Trophoblast cell (in vitro differentiated cells and primary cell): ENCODE results near the gene RAB5B.
A peak's percentile ranks its signal among the peaks of the same experiment; 100 is the strongest.

Source experiments
- DNase-seq, 2 donors: peaks; one replicate each; pipeline ENCODE4 v3.0.0-alpha.2; 2016
- H2AFZ ChIP-seq: 2 replicates; pipeline ENCODE4 v1.6.1; 2013; ENCODE audit warnings: low read length, moderate library complexity, mild to moderate bottlenecking; ENCODE audit not compliant: insufficient read depth, poor library complexity
- H2AK5ac ChIP-seq: 2 replicates; pipeline ENCODE4 v1.6.1; 2013; ENCODE audit warnings: mild to moderate bottlenecking, low read length
- H2BK120ac ChIP-seq: 2 replicates; pipeline ENCODE4 v1.6.1; 2013; ENCODE audit warnings: low read length, mild to moderate bottlenecking, moderate library complexity; ENCODE audit not compliant: insufficient read depth, poor library complexity
- H2BK12ac ChIP-seq: 2 replicates; pipeline ENCODE4 v1.6.1; 2013; ENCODE audit warnings: mild to moderate bottlenecking, low read length, moderate library complexity
- H2BK5ac ChIP-seq: 2 replicates; pipeline ENCODE4 v1.6.1; 2013; ENCODE audit warnings: low read length, low read depth, moderate library complexity, mild to moderate bottlenecking; ENCODE audit not compliant: poor library complexity
- H3K14ac ChIP-seq: 2 replicates; pipeline ENCODE4 v1.6.1; 2013; ENCODE audit warnings: mild to moderate bottlenecking, low read length
- H3K18ac ChIP-seq: 2 replicates; pipeline ENCODE4 v1.6.1; 2013; ENCODE audit warnings: mild to moderate bottlenecking, low read length
- H3K23ac ChIP-seq: 2 replicates; pipeline ENCODE4 v1.6.1; 2013; ENCODE audit warnings: low read length
- H3K27ac ChIP-seq: 2 replicates; pipeline ENCODE4 v1.5.1; 2013; ENCODE audit warnings: low read depth, mild to moderate bottlenecking, inconsistent platforms, low read length, moderate library complexity
- H3K27me3 ChIP-seq: 2 replicates; pipeline ENCODE4 v1.6.1; 2013; ENCODE audit warnings: inconsistent platforms, mild to moderate bottlenecking, low read length, moderate library complexity; ENCODE audit not compliant: insufficient read depth
- H3K36me3 ChIP-seq, 2 experiments: 1 replicate in 1 of 2; 2 replicates in 1 of 2; pipeline ENCODE4 v1.6.1; 2013; ENCODE audit warnings: low read length in 2 of 2, mild to moderate bottlenecking in 2 of 2, moderate library complexity in 1 of 2; ENCODE audit not compliant: insufficient read depth in 2 of 2, control insufficient read depth in 1 of 2
- H3K4ac ChIP-seq: 2 replicates; pipeline ENCODE4 v1.6.1; 2013; ENCODE audit warnings: low read depth, mild to moderate bottlenecking, low read length, moderate library complexity
- H3K4me1 ChIP-seq, 2 experiments: 1 replicate in 1 of 2; 2 replicates in 1 of 2; pipeline ENCODE4 v1.6.1; 2013; ENCODE audit warnings: low read length in 2 of 2, mild to moderate bottlenecking in 2 of 2, moderate library complexity in 1 of 2; ENCODE audit not compliant: insufficient read depth in 2 of 2, control insufficient read depth in 1 of 2
- H3K4me2 ChIP-seq: 2 replicates; pipeline ENCODE4 v1.6.1; 2013; ENCODE audit warnings: inconsistent platforms, mild to moderate bottlenecking, low read length, moderate library complexity
- H3K4me3 ChIP-seq: 2 replicates; pipeline ENCODE4 v1.5.1; 2013; ENCODE audit warnings: mild to moderate bottlenecking, low read depth, low read length, inconsistent platforms
- H3K79me1 ChIP-seq: one replicate; pipeline ENCODE4 v1.6.1; 2013; ENCODE audit warnings: low read length
- H3K79me2 ChIP-seq: 2 replicates; pipeline ENCODE4 v1.6.1; 2013; ENCODE audit warnings: low read length, mild to moderate bottlenecking; ENCODE audit not compliant: control insufficient read depth, insufficient read depth, poor library complexity
- H3K9ac ChIP-seq: 2 replicates; pipeline ENCODE4 v1.6.1; 2013; ENCODE audit warnings: mild to moderate bottlenecking, low read length
- H3K9me3 ChIP-seq: 2 replicates; pipeline ENCODE4 v1.6.1; 2013; ENCODE audit warnings: low read depth, mild to moderate bottlenecking, control low read depth, inconsistent platforms, low read length; ENCODE audit not compliant: insufficient read depth
- H4K12ac ChIP-seq: 2 replicates; pipeline ENCODE4 v1.6.1; 2013; ENCODE audit warnings: low read depth, mild to moderate bottlenecking, low read length, moderate library complexity
- H4K8ac ChIP-seq: 2 replicates; pipeline ENCODE4 v1.6.1; 2013; ENCODE audit warnings: low read depth, mild to moderate bottlenecking, low read length, moderate library complexity
- H4K91ac ChIP-seq: one replicate; pipeline ENCODE4 v1.6.1; 2013; ENCODE audit warnings: low read depth, mild to moderate bottlenecking, low read length, moderate library complexity
- WGBS: extraction: QIAGEN DNeasy Blood & Tissue Kit; methylation state at CpG from one replicate; pipeline ENCODE4 v1.1.7; 2013; ENCODE audit warnings: missing lambda C conversion rate; ENCODE audit not compliant: insufficient read length, insufficient coverage; ENCODE audit errors: extremely low coverage; 5-methylcytosine and 5-hydroxymethylcytosine counted together

The RAB5B gene

DNA sequence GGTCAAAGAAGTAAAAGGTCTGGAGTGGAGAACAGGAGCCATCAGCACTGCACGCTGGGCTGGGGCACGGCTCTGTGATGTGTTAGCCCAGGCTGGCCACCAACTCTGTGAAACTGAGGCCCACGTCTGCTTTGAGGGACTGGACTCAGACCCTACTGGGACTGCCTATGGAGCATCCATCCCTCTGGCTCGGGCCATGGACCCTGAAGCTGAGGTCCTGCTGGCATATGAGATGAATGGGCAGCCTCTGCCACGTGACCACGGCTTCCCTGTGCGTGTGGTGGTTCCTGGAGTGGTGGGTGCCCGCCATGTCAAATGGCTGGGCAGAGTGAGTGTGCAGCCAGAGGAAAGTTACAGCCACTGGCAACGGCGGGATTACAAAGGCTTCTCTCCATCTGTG, 30.3 kb downstream of the RAB5B start:
- Histone ChIP-seq H2AK5ac (no peak overlapping the region), H3K27me3 (no peaks in the 10 kb centered on the region), H4K12ac (no peak overlapping the region), H3K4me1 (peaks cover 9 to 12% of the 10 kb centered on the region in 2 experiments), H3K27ac (no peak overlapping the region), H2BK5ac (no peak overlapping the region), H3K14ac (no peak overlapping the region), H3K79me1 (peaks cover 11% of the 10 kb centered on the region), H3K4ac (no peak overlapping the region), H3K9ac (no peak overlapping the region), H2BK120ac (no peak overlapping the region), H3K18ac (no peak overlapping the region), H2BK12ac (no peak overlapping the region), H4K91ac (no peak overlapping the region), H4K8ac (no peak overlapping the region), H3K9me3 (no peaks in the 10 kb centered on the region), H3K4me2 (no peak overlapping the region), H3K36me3 (peaks cover 18 to 19% of the 10 kb centered on the region in 2 experiments), H3K79me2 (peaks cover 2% of the 10 kb centered on the region), H3K4me3 (no peak overlapping the region), H2AFZ (no peak overlapping the region), H3K23ac (no peak overlapping the region)
- no peak for DNase-seq
- WGBS = no CpG with 5 or more reads among the region's 10 CpGs

DNA sequence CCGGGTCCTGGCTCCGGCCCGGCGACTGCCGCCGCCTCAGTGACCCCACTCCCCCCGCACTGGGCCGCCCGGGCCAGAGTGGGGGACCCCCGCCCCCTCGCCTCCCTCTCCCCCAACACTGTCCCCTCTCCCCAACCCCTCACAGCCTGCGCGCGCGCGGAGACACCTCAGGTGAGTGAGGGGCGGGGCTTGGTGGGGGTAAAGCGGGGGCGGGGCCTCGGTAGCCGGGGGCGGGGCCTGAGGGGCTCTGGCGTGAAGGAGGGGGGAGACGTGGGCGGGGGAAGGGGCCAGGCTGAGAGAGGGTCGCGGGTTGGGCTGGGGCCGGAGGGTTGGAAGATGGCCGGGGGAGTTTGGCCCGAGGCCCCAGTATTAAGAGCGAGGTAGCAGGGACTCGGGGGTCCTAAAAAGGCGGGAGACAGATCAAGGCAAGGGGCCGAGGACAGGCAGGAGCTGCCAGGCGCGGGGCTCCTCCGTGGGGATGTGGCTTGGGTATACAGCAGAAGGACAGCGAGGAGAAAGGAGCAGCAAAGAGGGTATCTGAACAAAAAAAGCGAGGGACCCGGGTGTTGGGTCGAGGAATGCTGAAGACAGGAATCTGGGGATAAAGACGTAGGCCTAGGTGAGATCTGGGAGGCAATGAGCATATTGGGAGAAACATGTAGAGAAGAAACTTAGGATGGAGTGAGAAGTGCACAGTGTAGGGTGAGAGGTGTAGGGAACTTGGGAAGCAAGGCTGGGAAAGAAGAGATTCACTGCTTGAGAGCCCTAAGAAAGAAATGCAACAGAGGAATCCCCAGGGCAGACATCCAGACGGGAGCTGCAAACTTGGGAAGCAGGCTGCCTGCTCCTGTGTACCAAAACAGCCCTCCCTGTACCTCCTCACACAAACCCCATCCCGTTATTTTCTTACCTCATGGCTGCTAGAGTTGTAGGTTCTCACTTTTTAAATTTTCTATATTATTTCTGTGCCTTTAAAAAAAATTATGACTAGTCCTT, 34.0 kb downstream of the RAB5B start:
- Histone ChIP-seq H3K4ac (peak overlapping the region; percentile 13), H3K27ac (peak overlapping the region; percentile 86), H3K79me1 (peaks cover 23% of the 10 kb centered on the region), H3K27me3 (no peaks in the 10 kb centered on the region), H3K36me3 (peaks cover 15 to 16% of the 10 kb centered on the region in 2 experiments), H4K91ac (peak overlapping the region; percentile 93), H3K4me3 (peak overlapping the region; percentile 77), H3K23ac (no peak overlapping the region), H3K4me1 (peaks cover 10 to 22% of the 10 kb centered on the region in 2 experiments), H3K18ac (peak overlapping the region; percentile 55), H3K79me2 (peaks cover 2% of the 10 kb centered on the region), H3K14ac (peak overlapping the region; percentile 72), H3K9me3 (no peaks in the 10 kb centered on the region), H2BK120ac (peak overlapping the region; percentile 65), H3K4me2 (peak overlapping the region; percentile 94), H2BK12ac (peak overlapping the region; percentile 37), H4K8ac (peak overlapping the region; percentile 84), H2BK5ac (peak overlapping the region; percentile 69), H2AFZ (peak overlapping the region; percentile 37), H4K12ac (peak overlapping the region; percentile 67), H3K9ac (peak overlapping the region; percentile 50), H2AK5ac (peak overlapping the region; percentile 13)
- peak in 1 of 2 donors; percentile 42 for DNase-seq
- WGBS = no CpG with 5 or more reads among the region's 44 CpGs

DNA sequence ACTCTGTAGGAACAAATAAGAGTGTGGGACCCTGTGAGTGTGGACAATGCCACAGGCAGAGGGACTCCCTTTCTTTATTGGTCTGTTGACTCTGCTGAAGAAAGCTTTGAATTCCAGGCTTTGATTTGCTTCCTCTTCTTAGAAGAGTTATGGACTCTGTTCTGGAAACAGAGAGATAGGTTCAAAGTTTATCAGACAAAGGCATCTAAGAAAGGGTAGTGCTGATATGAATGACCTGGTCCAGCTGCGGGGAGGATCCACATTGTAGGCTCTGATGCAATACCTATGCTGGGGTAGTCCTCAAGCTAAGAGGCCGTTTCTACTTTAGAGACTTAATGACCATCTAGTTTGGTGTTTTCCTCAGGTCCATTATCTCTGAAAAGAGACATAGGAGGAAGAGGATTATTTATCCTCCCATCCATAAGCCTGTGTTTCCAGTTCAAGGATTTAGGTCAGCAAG, 36.3 kb downstream of the RAB5B start:
- peak; percentile 38 to 69 for DNase-seq
- Histone ChIP-seq H3K27me3 (no peaks in the 10 kb centered on the region), H3K18ac (no peak overlapping the region), H3K4me1 (peaks cover 18 to 32% of the 10 kb centered on the region in 2 experiments), H3K4ac (no peak overlapping the region), H2AFZ (no peak overlapping the region), H3K79me2 (peaks cover 2% of the 10 kb centered on the region), H2BK120ac (peak overlapping the region; percentile 9), H3K79me1 (peaks cover 23% of the 10 kb centered on the region), H3K23ac (no peak overlapping the region), H2BK12ac (no peak overlapping the region), H3K36me3 (no peaks in the 10 kb centered on the region), H4K8ac (no peak overlapping the region), H2BK5ac (peak overlapping the region; percentile 81), H3K9me3 (no peaks in the 10 kb centered on the region), H3K4me3 (no peak overlapping the region), H4K91ac (peak overlapping the region; percentile 26), H3K9ac (no peak overlapping the region), H3K14ac (no peak overlapping the region), H3K27ac (peak overlapping the region; percentile 78), H3K4me2 (no peak overlapping the region), H2AK5ac (no peak overlapping the region), H4K12ac (no peak overlapping the region)
- no CpG with 5 or more reads among the region's 2 CpGs for WGBS

DNA sequence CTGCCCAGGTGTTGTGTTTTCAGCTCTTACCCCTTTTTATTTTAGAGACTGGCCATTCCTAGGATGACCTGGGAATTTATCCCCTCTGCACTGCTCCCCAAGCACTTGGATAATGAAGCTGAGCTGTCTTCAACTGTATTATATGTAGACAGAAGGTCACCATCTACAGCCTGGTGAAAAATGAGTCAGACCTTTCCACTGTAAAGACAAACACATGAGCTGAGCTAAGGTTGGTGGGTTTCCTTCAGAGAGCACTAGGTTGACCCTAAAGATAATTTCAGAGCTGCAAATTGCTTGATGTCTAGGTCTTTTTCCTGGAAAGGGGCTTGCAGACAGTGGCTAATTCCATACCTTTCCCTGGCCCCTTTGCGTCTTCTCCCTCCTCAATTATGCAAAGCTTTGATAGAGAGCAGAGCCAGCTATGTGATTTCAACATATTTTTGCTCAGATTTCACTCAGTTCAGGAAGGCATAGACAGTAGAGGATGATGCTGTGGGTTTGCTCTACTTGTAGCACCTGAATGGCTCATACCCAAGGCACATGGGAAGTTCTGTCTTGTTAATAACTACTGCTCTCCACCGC, 37.7 kb downstream of the RAB5B start:
- no peak overlapping the region for H4K8ac ChIP-seq
- H3K14ac ChIP-seq = no peak overlapping the region
- H2BK5ac ChIP-seq = no peak overlapping the region
- H2BK120ac ChIP-seq = peak overlapping the region; percentile 20
- H2AK5ac ChIP-seq = no peak overlapping the region
- no CpG with 5 or more reads among the region's 2 CpGs for WGBS
- H3K4ac ChIP-seq = no peak overlapping the region
- peak overlapping the region; percentile 22 for H3K27ac ChIP-seq
- H3K4me1 ChIP-seq = peaks cover 20 to 34% of the 10 kb centered on the region in 2 experiments
- H2BK12ac ChIP-seq = no peak overlapping the region
- H3K4me2 ChIP-seq = no peak overlapping the region
- no peak overlapping the region for H2AFZ ChIP-seq
- peaks cover 23% of the 10 kb centered on the region for H3K79me1 ChIP-seq
- H3K79me2 ChIP-seq = peaks cover 2% of the 10 kb centered on the region
- H3K4me3 ChIP-seq = no peak overlapping the region
- no peak overlapping the region for H3K18ac ChIP-seq
- H3K36me3 ChIP-seq = no peaks in the 10 kb centered on the region
- no peak overlapping the region for H4K12ac ChIP-seq
- H3K27me3 ChIP-seq = no peaks in the 10 kb centered on the region
- H3K23ac ChIP-seq = no peak overlapping the region
- no peak overlapping the region for H3K9ac ChIP-seq
- no peaks in the 10 kb centered on the region for H3K9me3 ChIP-seq
- no peak overlapping the region for H4K91ac ChIP-seq
- no peak for DNase-seq
